ENCODE data around the gene B3GLCT. TPM values are rescaled to one million over a fixed set of nuclear protein-coding genes. Genes with fewer than 3 reads are reported as not detected.
A peak's percentile ranks its signal among the peaks of the same experiment; 100 is the strongest.

The B3GLCT gene
- total and polyA plus RNA-seq, 4 donors, result 1.5 to 3.6 (median 2.2) TPM

GRCh38 chr13:31184981-31185645, 14.7 kb upstream of the B3GLCT start:
- H3K27ac ChIP-seq (ENCODE audit: low read depth in 1 of 2, low read length in 2 of 2), result no peak overlapping the region
- peaks cover 0 to 3% (median 1%) of the 10 kb centered on the region in 4 donors for H3K9me3 ChIP-seq (ENCODE audit: control insufficient read depth in 4 of 4, low read length in 3 of 4)
- WGBS, result 84% methylated on average over 7 of the region's 7 CpGs
- H3K27me3 ChIP-seq (ENCODE audit: control insufficient read depth in 4 of 4, insufficient read depth in 4 of 4, low read length in 3 of 4), result no peaks in the 10 kb centered on the region
- H3K9ac ChIP-seq (ENCODE audit: low read depth in 1 of 2, low read length in 2 of 2), result no peak overlapping the region
- no peak for DNase-seq (ENCODE audit: low spot score)
- no peaks in the 10 kb centered on the region for H3K4me1 ChIP-seq (ENCODE audit: control insufficient read depth in 4 of 4, insufficient read depth in 4 of 4, low read length in 3 of 4)
- no peaks in the 10 kb centered on the region for H3K36me3 ChIP-seq (ENCODE audit: control insufficient read depth in 4 of 4, insufficient read depth in 3 of 4, low read depth in 1 of 4, low read length in 3 of 4)
- H3K4me3 ChIP-seq (ENCODE audit: low read depth in 1 of 3, low read length in 3 of 3), result no peak overlapping the region
- no peak for TF ChIP-seq TAF1 (conservative IDR thresholded peaks at IDR 0.05)
- no peak for TF ChIP-seq ATF3 (IDR thresholded peaks at IDR 0.05)
- no peak for TF ChIP-seq FOXA2 (IDR thresholded peaks at IDR 0.05)
- TF ChIP-seq NR2F2 (IDR thresholded peaks at IDR 0.05), result no peak
- no peak for TF ChIP-seq HNF4G (IDR thresholded peaks at IDR 0.05)

GRCh38 chr13:31191748-31192147, 8.0 kb upstream of the B3GLCT start:
- Histone ChIP-seq H3K9ac (ENCODE audit: low read depth in 1 of 2, low read length in 2 of 2) (no peak overlapping the region), H3K4me1 (ENCODE audit: control insufficient read depth in 4 of 4, insufficient read depth in 4 of 4, low read length in 3 of 4) (no peaks in the 10 kb centered on the region), H3K36me3 (ENCODE audit: control insufficient read depth in 4 of 4, insufficient read depth in 3 of 4, low read depth in 1 of 4, low read length in 3 of 4) (no peaks in the 10 kb centered on the region), H3K27me3 (ENCODE audit: control insufficient read depth in 4 of 4, insufficient read depth in 4 of 4, low read length in 3 of 4) (no peaks in the 10 kb centered on the region), H3K9me3 (ENCODE audit: control insufficient read depth in 4 of 4, low read length in 3 of 4) (peaks cover 0 to 3% (median 1%) of the 10 kb centered on the region in 4 donors), H3K27ac (ENCODE audit: low read depth in 1 of 2, low read length in 2 of 2) (no peak overlapping the region), H3K4me3 (ENCODE audit: low read depth in 1 of 3, low read length in 3 of 3) (no peak overlapping the region)
- TF ChIP-seq HNF4A (conservative IDR thresholded peaks at IDR 0.05) (peak in 1 of 2 donors; percentile 29), NR2F2 (IDR thresholded peaks at IDR 0.05) (no peak)
- no peak for DNase-seq (ENCODE audit: low spot score)
- WGBS, result 56% methylated on average over 4 of the region's 4 CpGs

- no peaks in the 10 kb centered on the region for H3K27me3 ChIP-seq (ENCODE audit: control insufficient read depth in 4 of 4, insufficient read depth in 4 of 4, low read length in 3 of 4)
- H3K36me3 ChIP-seq (ENCODE audit: control insufficient read depth in 4 of 4, insufficient read depth in 3 of 4, low read depth in 1 of 4, low read length in 3 of 4), result no peaks in the 10 kb centered on the region
- H3K4me3 ChIP-seq (ENCODE audit: low read depth in 1 of 3, low read length in 3 of 3), result no peak overlapping the region
- H3K9ac ChIP-seq (ENCODE audit: low read depth in 1 of 2, low read length in 2 of 2), result no peak overlapping the region
- no peak for DNase-seq (ENCODE audit: low spot score)
- no peak overlapping the region for H3K27ac ChIP-seq (ENCODE audit: low read depth in 1 of 2, low read length in 2 of 2)
- H3K4me1 ChIP-seq (ENCODE audit: control insufficient read depth in 4 of 4, insufficient read depth in 4 of 4, low read length in 3 of 4), result no peaks in the 10 kb centered on the region
- 96% methylated on average over 6 of the region's 6 CpGs for WGBS
- H3K9me3 ChIP-seq (ENCODE audit: control insufficient read depth in 4 of 4, low read length in 3 of 4), result peaks cover 0 to 3% (median 1%) of the 10 kb centered on the region in 4 donors
- TF ChIP-seq JUND (IDR thresholded peaks at IDR 0.05), result no peak
- TF ChIP-seq CTCF (IDR thresholded peaks at IDR 0.05; ENCODE audit: low read depth, low read length, missing input control), result no peak
- TF ChIP-seq ATF3 (IDR thresholded peaks at IDR 0.05), result no peak
- TF ChIP-seq RAD21 (IDR thresholded peaks at IDR 0.05), result no peak
- TF ChIP-seq ZBTB33 (IDR thresholded peaks at IDR 0.05), result no peak
- no peak for TF ChIP-seq RXRA (IDR thresholded peaks at IDR 0.05)
These were observed 7.5 kb upstream of the B3GLCT start for GRCh38 chr13:31192306-31192705.

Measured in liver (tissue), 9 donors.